Transverse colon (tissue), 4 donors: ENCODE results near the gene HOXB4.

Experiments
- EP300 ChIP-seq: sonication (generic); formaldehyde crosslinking; IDR thresholded peaks from one replicate; pipeline ENCODE4 v1.6.1; 2017; ENCODE audit warnings: antibody characterized with exemption, low read depth
- POLR2A ChIP-seq: fragments of 450-650 bp; IDR thresholded peaks from one replicate; pipeline ENCODE4 v1.6.1; 2016; ENCODE audit warnings: antibody characterized with exemption, mild to moderate bottlenecking, moderate library complexity
- POLR2AphosphoS5 ChIP-seq, 3 donors: sonication (generic); formaldehyde crosslinking; IDR thresholded peaks; one replicate each; pipeline ENCODE4 v1.6.1; 2016; ENCODE audit warnings: antibody characterized with exemption in 3 of 3
- TF ChIP-seq, protein P1 (sequence below), 5 experiments: fragments of 200-600 bp in 3 of 5; fragments of 450-650 bp in 2 of 5; sonication (generic) in 3 of 5; IDR thresholded peaks; 1 replicate in 2 of 5; 2 replicates in 3 of 5; pipeline ENCODE4 v1.5.1; 2016 to 2017; ENCODE audit warnings: antibody characterized with exemption in 5 of 5, inconsistent platforms in 3 of 5, mild to moderate bottlenecking in 2 of 5, moderate library complexity in 1 of 5

- TF ChIP-seq, protein P1, sequence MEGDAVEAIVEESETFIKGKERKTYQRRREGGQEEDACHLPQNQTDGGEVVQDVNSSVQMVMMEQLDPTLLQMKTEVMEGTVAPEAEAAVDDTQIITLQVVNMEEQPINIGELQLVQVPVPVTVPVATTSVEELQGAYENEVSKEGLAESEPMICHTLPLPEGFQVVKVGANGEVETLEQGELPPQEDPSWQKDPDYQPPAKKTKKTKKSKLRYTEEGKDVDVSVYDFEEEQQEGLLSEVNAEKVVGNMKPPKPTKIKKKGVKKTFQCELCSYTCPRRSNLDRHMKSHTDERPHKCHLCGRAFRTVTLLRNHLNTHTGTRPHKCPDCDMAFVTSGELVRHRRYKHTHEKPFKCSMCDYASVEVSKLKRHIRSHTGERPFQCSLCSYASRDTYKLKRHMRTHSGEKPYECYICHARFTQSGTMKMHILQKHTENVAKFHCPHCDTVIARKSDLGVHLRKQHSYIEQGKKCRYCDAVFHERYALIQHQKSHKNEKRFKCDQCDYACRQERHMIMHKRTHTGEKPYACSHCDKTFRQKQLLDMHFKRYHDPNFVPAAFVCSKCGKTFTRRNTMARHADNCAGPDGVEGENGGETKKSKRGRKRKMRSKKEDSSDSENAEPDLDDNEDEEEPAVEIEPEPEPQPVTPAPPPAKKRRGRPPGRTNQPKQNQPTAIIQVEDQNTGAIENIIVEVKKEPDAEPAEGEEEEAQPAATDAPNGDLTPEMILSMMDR (IDR thresholded peaks at IDR 0.05): no peak
- TF ChIP-seq POLR2AphosphoS5 (IDR thresholded peaks at IDR 0.05) (no peak), POLR2A (no peak), EP300 (no peak)
Observed at GRCh38 chr17:48551214-48551555, 27.0 kb downstream of the HOXB4 start.
